A549 (cell line): ENCODE measurements around the gene TMEM45A. TPM values are rescaled to one million over a fixed set of nuclear protein-coding genes. Genes with fewer than 3 reads are reported as not detected.
"Not testable (repeated sequence)": the region's sequence is repeated elsewhere in the genome, so short reads cannot be mapped to it uniquely, and the experiment has no call there.

Experiments used
- ATAC-seq, 2 experiments: fragments of 200-7000 bp in 1 of 2; fragments of >200 bp in 1 of 2; cut with Nextera tagmentation in 1 of 2; cut with Tn5 transposase in 1 of 2; 3 replicates each; pipeline versions ENCODE4 v1.8.0 to v1.9.1; 2018 to 2020; ENCODE audit warnings: mild to moderate bottlenecking in 1 of 2, moderate library complexity in 1 of 2
- CTCF ChIA-PET: fragments of 300-600 bp; sonication (Branson Sonifier 250); formaldehyde crosslinking; extraction: SDS; loops from one replicate; lab custom pipeline; 2021; ENCODE audit warnings: antibody characterized with exemption, inconsistent platforms; lab: Yijun Ruan, JAX
- POLR2A ChIA-PET: fragments of 350-600 bp; formaldehyde crosslinking; extraction: SDS; loops from one replicate; lab custom pipeline; 2021; ENCODE audit warnings: antibody characterized with exemption, inconsistent platforms; lab: Yijun Ruan, JAX
- DNase-seq, 2 experiments: peaks; one replicate each; pipeline versions ENCODE4 v3.0.0 to v3.0.0-alpha.2; 2011 to 2016; ENCODE audit warnings: low read depth in 1 of 2, low spot score in 1 of 2
- FAIRE-seq: peaks from 2 replicates; lab custom pipeline; 2011; peaks lifted over from hg19 to GRCh38; lab: Jason Lieb, UNC
- H3K27ac ChIP-seq, 2 experiments: fragments of >200 bp; sonication (Bioruptor Twin); formaldehyde crosslinking; 3 replicates each; pipeline ENCODE4 v1.5.1; 2016 to 2017
- H3K4me1 ChIP-seq: fragments of >200 bp; sonication (Bioruptor Twin); formaldehyde crosslinking; 3 replicates; pipeline ENCODE4 v1.6.1; 2016
- H3K4me2 ChIP-seq: fragments of >200 bp; sonication (Bioruptor Twin); formaldehyde crosslinking; 3 replicates; pipeline ENCODE4 v1.6.1; 2016
- H3K4me3 ChIP-seq: fragments of >200 bp; sonication (Bioruptor Twin); formaldehyde crosslinking; 3 replicates; pipeline ENCODE4 v1.5.1; 2016
- H3K9me3 ChIP-seq: fragments of >200 bp; sonication (Bioruptor Twin); formaldehyde crosslinking; 3 replicates; pipeline ENCODE4 v1.6.1; 2016
- CBX2 ChIP-seq: fragments of 200-600 bp; sonication (generic); IDR thresholded peaks from 2 replicates; pipeline ENCODE4 v1.6.1; 2016; ENCODE audit warnings: low read depth, mild to moderate bottlenecking, borderline replicate concordance
- EP300 ChIP-seq, 2 experiments: fragments of >200 bp; sonication (Bioruptor Twin); formaldehyde crosslinking; IDR thresholded peaks; 2 replicates in 1 of 2; 3 replicates in 1 of 2; pipeline ENCODE4 v1.6.1; 2016 to 2017
- ESRRA ChIP-seq: fragments of 150-350 bp; IDR thresholded peaks from 2 replicates; pipeline ENCODE4 v1.6.1; 2014; ENCODE audit warnings: mild to moderate bottlenecking, low read length, borderline replicate concordance
- FOSB ChIP-seq: fragments of 250-450 bp; sonication (Bioruptor Pico); IDR thresholded peaks from 2 replicates; pipeline ENCODE4 v1.5.0; 2020; ENCODE audit warnings: mild to moderate bottlenecking, moderate library complexity
- GATA3 ChIP-seq: IDR thresholded peaks from 2 replicates; pipeline ENCODE4 v1.6.1; 2012; ENCODE audit warnings: borderline replicate concordance
- HDAC2 ChIP-seq: fragments of 200-600 bp; sonication (generic); IDR thresholded peaks from 2 replicates; pipeline ENCODE4 v1.6.1; 2016
- HOXB13 ChIP-seq: fragments of 250-450 bp; sonication (Bioruptor Pico); IDR thresholded peaks from 2 replicates; pipeline ENCODE4 v1.5.0; 2020; ENCODE audit warnings: low read depth, mild to moderate bottlenecking, moderate library complexity
- HOXB5 ChIP-seq: fragments of 250-450 bp; sonication (Bioruptor Pico); IDR thresholded peaks from 2 replicates; pipeline ENCODE4 v1.5.0; 2020; ENCODE audit warnings: mild to moderate bottlenecking, moderate library complexity
- KDM1A ChIP-seq: fragments of 200-600 bp; sonication (generic); IDR thresholded peaks from 2 replicates; pipeline ENCODE4 v1.6.1; 2016; ENCODE audit warnings: low read depth, mild to moderate bottlenecking
- MAZ ChIP-seq: fragments of 150-350 bp; IDR thresholded peaks from 2 replicates; pipeline ENCODE4 v1.6.1; 2014; ENCODE audit warnings: antibody characterized with exemption, low read depth, low read length, borderline replicate concordance
- RNF2 ChIP-seq: fragments of 200-600 bp; sonication (generic); IDR thresholded peaks from 2 replicates; pipeline ENCODE4 v1.6.1; 2016; ENCODE audit warnings: low read depth, mild to moderate bottlenecking, antibody characterized with exemption, moderate library complexity, borderline replicate concordance
- SMC3 ChIP-seq: fragments of >200 bp; sonication (Bioruptor Twin); formaldehyde crosslinking; IDR thresholded peaks from 3 replicates; pipeline ENCODE4 v1.6.1; 2018; ENCODE audit warnings: inconsistent platforms
- TP53 ChIP-seq: fragments of 250-450 bp; sonication (Bioruptor Pico); IDR thresholded peaks from 2 replicates; pipeline ENCODE4 v1.5.0; 2021; ENCODE audit warnings: mild to moderate bottlenecking, moderate library complexity
- ZNF302 ChIP-seq: fragments of 250-450 bp; sonication (Bioruptor Pico); IDR thresholded peaks from 2 replicates; pipeline ENCODE4 v1.9.0; 2021; ENCODE audit warnings: inconsistent platforms, mild to moderate bottlenecking, moderate library complexity
- ZSCAN20 ChIP-seq: fragments of 250-450 bp; sonication (Bioruptor Pico); IDR thresholded peaks from 2 replicates; pipeline ENCODE4 v1.8.0; 2022; ENCODE audit warnings: mild to moderate bottlenecking, moderate library complexity
- WGBS: methylation state at CpG from one replicate; pipeline ENCODE4 v1.1.6; 2017; ENCODE audit errors: missing lambda C conversion rate; 5-methylcytosine and 5-hydroxymethylcytosine counted together
- polyA plus RNA-seq, 4 experiments: library from polyadenylated mRNA; depleted of rRNA in 3 of 4; stranded (reverse); fragments of >200 nt; fragmentation: RNase III in 1 of 4; extraction: RNeasy Plus Mini Kit Qiagen cat#74134 plus additional on column Dnase treatment in 1 of 4; gene quantifications; 2 replicates in 3 of 4; 3 replicates in 1 of 4; pipeline ENCODE4 v1.2.3, GENCODE V29; 2011 to 2017
- TF ChIP-seq, protein P1 (sequence below): fragments of 200-600 bp; sonication (generic); IDR thresholded peaks from 2 replicates; pipeline ENCODE4 v1.6.1; 2016; ENCODE audit warnings: antibody characterized with exemption, mild to moderate bottlenecking, moderate library complexity
- TF ChIP-seq, protein P2 (sequence below): fragments of 250-450 bp; sonication (Bioruptor Pico); IDR thresholded peaks from 2 replicates; pipeline ENCODE4 v1.5.0; 2021; ENCODE audit warnings: mild to moderate bottlenecking, moderate library complexity, borderline replicate concordance

The TMEM45A gene
- polyA plus RNA-seq, 2 of the 4 experiments (the other 2 are of a cell fraction), result 4.6 to 7.0 TPM

GRCh38 chr3:100580147-100580546 lies 87.7 kb downstream of the TMEM45A start:
- Histone ChIP-seq H3K4me1 (peaks cover 8% of the 10 kb centered on the region; the same call in 2 of the 3 replicates), H3K4me2 (no peak overlapping the region), H3K9me3 (no peaks in the 10 kb centered on the region), H3K4me3 (no peak overlapping the region), H3K27ac (no peak overlapping the region)
- ChIA-PET CTCF (interaction anchor here (0.6 to 4.0 kb wide), 7 partner anchors 10 to 616 kb away, joined by 3 to 25 read pairs (median 4); no protein-coding TSS in a partner anchor), POLR2A (no interaction called here)
- WGBS, result 3% methylated on average over 2 of the region's 2 CpGs
- TF ChIP-seq GATA3, result no peak
- DNase-seq, result no peak
- ATAC-seq, result no peak
- FAIRE-seq, result no peak

- ATAC-seq (no peak), FAIRE-seq (no peak), DNase-seq (no peak)
- Histone ChIP-seq H3K4me2 (no peak overlapping the region), H3K27ac (no peak overlapping the region), H3K4me3 (no peak overlapping the region), H3K4me1 (peaks cover 4% of the 10 kb centered on the region; the same call in 2 of the 3 replicates), H3K9me3 (no peaks in the 10 kb centered on the region)
- 35% methylated on average over 1 of the region's 1 CpG for WGBS
- no peak for TF ChIP-seq FOSB
- TF ChIP-seq, protein P1, sequence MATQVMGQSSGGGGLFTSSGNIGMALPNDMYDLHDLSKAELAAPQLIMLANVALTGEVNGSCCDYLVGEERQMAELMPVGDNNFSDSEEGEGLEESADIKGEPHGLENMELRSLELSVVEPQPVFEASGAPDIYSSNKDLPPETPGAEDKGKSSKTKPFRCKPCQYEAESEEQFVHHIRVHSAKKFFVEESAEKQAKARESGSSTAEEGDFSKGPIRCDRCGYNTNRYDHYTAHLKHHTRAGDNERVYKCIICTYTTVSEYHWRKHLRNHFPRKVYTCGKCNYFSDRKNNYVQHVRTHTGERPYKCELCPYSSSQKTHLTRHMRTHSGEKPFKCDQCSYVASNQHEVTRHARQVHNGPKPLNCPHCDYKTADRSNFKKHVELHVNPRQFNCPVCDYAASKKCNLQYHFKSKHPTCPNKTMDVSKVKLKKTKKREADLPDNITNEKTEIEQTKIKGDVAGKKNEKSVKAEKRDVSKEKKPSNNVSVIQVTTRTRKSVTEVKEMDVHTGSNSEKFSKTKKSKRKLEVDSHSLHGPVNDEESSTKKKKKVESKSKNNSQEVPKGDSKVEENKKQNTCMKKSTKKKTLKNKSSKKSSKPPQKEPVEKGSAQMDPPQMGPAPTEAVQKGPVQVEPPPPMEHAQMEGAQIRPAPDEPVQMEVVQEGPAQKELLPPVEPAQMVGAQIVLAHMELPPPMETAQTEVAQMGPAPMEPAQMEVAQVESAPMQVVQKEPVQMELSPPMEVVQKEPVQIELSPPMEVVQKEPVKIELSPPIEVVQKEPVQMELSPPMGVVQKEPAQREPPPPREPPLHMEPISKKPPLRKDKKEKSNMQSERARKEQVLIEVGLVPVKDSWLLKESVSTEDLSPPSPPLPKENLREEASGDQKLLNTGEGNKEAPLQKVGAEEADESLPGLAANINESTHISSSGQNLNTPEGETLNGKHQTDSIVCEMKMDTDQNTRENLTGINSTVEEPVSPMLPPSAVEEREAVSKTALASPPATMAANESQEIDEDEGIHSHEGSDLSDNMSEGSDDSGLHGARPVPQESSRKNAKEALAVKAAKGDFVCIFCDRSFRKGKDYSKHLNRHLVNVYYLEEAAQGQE, result no peak
- TF ChIP-seq HDAC2, result no peak
- no peak for TF ChIP-seq CBX2
- TF ChIP-seq KDM1A, result no peak
- no peak for TF ChIP-seq HOXB5
- TF ChIP-seq, protein P2, sequence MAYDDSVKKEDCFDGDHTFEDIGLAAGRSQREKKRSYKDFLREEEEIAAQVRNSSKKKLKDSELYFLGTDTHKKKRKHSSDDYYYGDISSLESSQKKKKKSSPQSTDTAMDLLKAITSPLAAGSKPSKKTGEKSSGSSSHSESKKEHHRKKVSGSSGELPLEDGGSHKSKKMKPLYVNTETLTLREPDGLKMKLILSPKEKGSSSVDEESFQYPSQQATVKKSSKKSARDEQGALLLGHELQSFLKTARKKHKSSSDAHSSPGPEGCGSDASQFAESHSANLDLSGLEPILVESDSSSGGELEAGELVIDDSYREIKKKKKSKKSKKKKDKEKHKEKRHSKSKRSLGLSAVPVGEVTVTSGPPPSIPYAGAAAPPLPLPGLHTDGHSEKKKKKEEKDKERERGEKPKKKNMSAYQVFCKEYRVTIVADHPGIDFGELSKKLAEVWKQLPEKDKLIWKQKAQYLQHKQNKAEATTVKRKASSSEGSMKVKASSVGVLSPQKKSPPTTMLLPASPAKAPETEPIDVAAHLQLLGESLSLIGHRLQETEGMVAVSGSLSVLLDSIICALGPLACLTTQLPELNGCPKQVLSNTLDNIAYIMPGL, result no peak
- TF ChIP-seq MAZ, result no peak
- no peak for TF ChIP-seq EP300 (IDR thresholded peaks at IDR 0.05)
- TF ChIP-seq SMC3, result no peak
- no peak for TF ChIP-seq ESRRA
- TF ChIP-seq RNF2, result no peak
- no peak for TF ChIP-seq TP53 (CRISPR knock-in tag)
- TF ChIP-seq ZNF302 (CRISPR knock-in tag), result no peak
- no peak for TF ChIP-seq HOXB13 (CRISPR knock-in tag)
- TF ChIP-seq ZSCAN20 (CRISPR knock-in tag), result no peak
- POLR2A ChIA-PET, result no interaction called here
- CTCF ChIA-PET, result interaction anchor here (1.3 to 4.0 kb wide), 3 partner anchors 9 to 119 kb away, joined by 4 to 25 read pairs (median 22); no protein-coding TSS in a partner anchor
Measured at GRCh38 chr3:100581650-100582049, 89.2 kb downstream of the TMEM45A start.

DNA sequence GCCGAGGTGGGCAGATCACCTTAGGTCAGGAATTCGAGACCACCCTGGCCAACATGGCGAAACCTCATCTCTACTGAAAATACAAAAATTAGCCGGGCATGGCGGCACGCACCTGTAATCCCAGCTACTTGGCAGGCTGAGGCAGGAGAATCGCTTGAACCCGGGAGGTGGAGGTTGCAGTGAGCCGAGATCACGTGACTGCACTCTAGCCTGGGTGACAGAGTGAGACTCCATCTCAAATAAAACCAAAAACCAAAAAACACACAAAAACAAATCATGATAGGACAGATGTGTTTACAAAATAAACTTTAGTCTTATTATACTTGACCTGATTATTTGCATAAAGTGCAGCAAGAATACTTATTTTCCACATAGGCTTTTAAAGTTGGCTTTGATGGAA lies 89.7 kb downstream of the TMEM45A start:
- H3K9me3 ChIP-seq, POLR2A ChIA-PET, ATAC-seq, H3K27ac ChIP-seq, H3K4me3 ChIP-seq, H3K4me1 ChIP-seq, H3K4me2 ChIP-seq, FAIRE-seq, DNase-seq: not testable (repeated sequence)
- CTCF ChIA-PET, result interaction anchor here (1.0 to 4.0 kb wide), 4 partner anchors 8 to 131 kb away, joined by 3 to 25 read pairs (median 13); no protein-coding TSS in a partner anchor
- WGBS, result 71% methylated on average over 10 of the region's 10 CpGs
